Measurements from ENCODE around the gene OGFR.

- TF ChIP-seq CTCF (IDR thresholded peaks at IDR 0.05; ENCODE audit: insufficient read depth, low read length, poor library complexity, severe bottlenecking) = no peak
- TF ChIP-seq EZH2phosphoT487 (conservative IDR thresholded peaks at IDR 0.05; ENCODE audit: low read length) = no peak
Observed at GRCh38 chr20:62829231-62830230, 24.9 kb downstream of the OGFR start.

All from SU-DHL-6 (cell line).